Activated gamma-delta T cell treated with Interleukin-2 at 50 U/mL for 16 hours (primary cell): Measurements from ENCODE around the gene CRHR1.

Experiments used
- DNase-seq: peaks from one replicate; pipeline ENCODE4 v3.0.0-alpha.2; 2020

Gene CRHR1

DNA sequence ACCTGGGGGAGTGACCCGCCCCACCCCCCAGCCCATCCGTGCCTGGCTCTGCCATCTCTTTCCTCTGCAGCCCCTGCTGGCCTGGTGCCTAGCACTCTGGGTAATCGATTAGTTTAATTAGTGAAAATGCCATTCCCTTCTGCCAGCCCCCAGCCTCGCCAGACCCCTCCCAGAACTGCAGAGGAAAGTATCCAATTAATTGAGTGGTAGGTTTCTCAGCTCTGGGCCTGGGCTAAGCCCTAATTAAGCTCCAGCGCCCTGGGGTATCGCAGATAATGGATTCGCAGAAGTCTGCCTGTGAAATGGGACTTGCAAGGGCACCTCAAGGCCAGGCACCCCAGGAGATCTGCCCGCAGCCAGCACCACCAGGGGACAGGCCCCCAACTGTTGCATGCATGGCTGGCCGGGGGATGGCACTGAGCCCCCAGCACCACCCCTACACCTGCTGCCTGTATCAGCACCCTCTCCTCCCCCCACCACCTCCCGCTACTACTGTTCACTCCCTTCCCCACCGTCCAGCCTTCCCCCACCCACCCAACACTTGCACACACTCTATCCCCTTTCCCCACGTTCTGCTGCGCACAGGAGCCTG is 40.9 kb downstream of the CRHR1 start:
- no peak for DNase-seq

DNA sequence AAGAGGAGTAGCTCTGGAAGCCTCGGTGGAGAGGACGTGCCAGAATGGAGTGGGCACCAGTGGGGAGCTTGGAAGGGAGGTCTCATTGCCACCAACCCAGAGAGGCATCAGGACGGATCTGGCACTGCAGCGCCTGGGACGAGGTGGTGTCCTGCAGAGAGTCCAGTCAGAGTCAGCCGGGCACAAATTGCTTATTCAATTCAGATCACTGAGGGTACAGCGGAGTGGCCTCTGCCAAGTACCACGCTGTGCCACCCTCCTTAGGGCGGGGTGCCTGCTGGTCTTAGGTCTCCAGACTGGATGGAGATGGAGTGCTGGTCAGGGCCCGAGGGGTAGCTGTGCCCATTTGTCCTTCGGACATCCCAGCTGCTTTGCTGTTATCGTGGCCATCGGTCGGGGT is 41.7 kb downstream of the CRHR1 start:
- DNase-seq = no peak

- DNase-seq = no peak
Measured at GRCh38 chr17:45826919-45827588, 42.9 kb downstream of the CRHR1 start.

DNA sequence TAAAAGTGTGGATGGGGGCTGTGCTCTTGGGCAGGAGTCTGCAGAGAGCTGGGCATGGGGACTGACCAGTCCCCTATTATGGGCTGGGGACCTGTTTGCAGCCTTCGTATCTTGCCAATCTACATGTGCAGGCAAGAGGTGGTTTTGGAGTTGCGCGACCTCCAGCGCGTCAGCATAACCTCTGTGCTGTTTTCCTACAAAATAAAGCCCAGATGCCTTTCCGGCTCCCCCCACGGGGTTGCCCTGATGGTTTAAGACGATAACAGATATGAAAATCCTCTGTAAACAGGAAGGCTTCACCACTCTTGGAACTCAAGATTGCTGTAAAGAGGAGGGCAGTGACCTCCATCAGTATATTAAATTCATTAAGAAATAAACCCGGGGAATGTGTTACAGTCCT is 44.1 kb downstream of the CRHR1 start:
- DNase-seq = no peak

DNA sequence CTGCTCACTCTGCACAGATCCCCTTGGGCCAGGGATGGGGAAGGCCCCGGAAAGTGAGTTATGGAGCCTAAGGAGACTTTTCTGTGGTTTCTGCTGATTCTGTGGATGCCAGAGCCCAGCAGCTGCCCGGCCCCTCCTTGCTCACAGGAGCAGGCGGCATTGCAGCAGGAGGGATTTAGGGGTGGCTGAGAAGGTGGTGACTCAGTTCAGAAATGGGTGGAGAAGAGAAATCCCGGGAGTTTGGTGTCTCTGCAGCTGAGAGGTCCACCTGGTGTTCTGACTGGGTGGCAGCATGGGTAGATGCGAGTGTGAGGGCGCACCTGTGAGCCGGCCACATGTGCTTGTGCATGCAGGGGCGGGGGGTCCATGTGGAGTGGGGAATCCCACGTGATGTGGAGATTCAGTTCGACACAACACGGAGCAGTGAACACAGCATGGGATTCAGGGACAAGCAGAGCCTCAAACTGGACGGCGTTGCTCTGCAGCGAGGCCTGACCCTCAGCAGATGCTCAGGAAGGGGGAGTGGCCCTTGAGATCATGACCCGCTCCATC is 44.5 kb downstream of the CRHR1 start:
- DNase-seq = no peak

DNA sequence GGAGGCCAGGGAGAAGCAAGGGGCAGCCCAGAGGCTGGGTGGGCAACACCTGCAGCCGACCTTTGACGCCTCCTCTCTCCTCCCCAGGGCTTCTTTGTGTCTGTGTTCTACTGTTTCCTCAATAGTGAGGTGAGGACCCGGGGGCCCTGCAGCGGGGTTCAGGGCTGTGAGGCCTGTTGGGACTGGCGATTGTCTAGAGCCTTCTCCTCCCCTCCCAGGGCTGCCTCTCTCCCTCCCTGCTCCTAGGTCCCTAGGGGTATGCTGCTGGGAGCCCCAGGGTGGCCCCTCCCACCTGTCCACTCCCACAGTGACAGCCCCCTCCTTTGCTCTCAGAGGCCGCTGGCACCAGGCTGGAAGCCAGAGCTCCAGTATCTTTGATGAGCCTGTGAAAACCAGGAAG is 49.8 kb downstream of the CRHR1 start:
- DNase-seq = no peak

DNA sequence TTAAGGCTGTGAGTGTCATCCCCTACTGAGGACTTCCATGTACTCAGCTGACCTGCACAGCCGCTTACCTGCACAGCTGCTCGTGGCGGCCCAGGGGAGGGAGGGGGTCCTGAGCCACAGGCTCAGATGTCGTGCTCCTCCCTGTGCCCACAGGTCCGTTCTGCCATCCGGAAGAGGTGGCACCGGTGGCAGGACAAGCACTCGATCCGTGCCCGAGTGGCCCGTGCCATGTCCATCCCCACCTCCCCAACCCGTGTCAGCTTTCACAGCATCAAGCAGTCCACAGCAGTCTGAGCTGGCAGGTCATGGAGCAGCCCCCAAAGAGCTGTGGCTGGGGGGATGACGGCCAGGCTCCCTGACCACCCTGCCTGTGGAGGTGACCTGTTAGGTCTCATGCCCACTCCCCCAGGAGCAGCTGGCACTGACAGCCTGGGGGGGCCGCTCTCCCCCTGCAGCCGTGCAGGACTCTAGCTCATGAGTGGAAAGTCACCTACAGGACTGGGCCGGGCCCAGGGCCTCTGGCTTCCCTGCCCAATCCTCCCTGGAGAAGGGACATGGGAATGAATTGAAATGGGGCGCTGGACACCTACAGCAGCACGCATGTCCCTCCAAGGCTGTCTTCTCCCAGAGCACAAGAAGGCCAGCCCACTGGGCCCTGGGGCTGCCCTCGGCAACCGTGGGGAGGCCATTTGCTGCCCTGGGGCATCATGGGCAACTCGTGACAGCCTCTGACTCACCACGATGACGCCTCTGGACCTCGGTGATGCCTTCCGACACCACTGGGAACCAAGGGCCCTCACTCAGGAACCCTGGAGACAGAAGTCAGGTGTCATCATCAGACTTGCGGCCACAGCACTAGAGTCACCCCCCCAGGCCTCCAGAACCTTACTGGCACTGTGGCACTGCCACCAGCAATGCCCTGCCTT is 50.6 kb downstream of the CRHR1 start:
- DNase-seq = no peak

- no peak for DNase-seq
Measured at GRCh38 chr17:45835481-45835880, 51.4 kb downstream of the CRHR1 start.

- no peak for DNase-seq
Measured at GRCh38 chr17:45836047-45837044, 52.2 kb downstream of the CRHR1 start.

- DNase-seq = no peak
Measured at GRCh38 chr17:45837187-45837586, 53.1 kb downstream of the CRHR1 start.

GRCh38 chr17:45837603-45838002 is 53.5 kb downstream of the CRHR1 start:
- no peak for DNase-seq

DNA sequence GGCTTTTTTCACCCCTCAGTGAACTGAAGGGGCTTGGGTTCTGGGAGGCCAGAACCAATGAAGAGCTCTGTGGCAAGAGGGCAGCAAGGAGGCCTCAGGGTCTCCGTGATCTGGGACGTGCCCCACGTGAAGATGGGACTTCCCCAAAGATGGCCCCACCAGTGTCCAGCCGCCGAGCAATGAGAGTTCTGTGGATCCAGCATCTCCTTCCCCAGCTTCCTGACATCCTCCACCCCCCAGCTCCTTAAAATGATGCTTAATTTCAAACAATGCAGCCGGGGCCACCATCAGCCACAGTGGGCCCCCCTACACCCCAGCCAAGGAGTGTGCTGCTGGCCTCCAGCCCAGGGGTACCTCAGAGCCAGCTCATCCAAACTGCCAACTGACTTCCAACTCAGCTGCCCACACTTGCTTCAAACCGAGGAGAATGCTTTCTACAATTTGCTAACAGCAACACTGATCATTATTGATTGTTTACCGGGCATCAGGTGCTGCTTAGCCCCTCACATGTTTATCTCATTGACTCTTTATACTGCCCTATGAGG is 54.7 kb downstream of the CRHR1 start:
- no peak for DNase-seq

DNA sequence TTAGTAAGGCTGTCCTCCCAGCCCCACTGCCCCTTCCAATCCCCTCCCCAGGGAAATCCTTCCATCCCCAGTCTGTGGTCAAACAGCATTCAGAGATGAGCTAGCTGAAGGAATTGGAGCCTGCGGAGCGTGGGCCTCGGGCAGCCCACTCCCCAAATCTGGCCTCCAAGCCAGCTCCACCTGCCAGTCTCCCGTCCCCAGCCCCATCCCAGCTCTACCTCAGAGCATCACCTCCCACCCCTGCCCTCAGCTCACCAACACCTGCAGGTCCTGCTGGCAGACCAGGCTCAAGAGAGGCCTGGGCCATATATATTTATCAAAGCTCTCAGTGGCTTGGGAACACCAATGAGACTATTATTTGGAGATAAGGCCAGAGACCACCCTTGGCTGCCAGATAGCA is 55.3 kb downstream of the CRHR1 start:
- no peak for DNase-seq

DNA sequence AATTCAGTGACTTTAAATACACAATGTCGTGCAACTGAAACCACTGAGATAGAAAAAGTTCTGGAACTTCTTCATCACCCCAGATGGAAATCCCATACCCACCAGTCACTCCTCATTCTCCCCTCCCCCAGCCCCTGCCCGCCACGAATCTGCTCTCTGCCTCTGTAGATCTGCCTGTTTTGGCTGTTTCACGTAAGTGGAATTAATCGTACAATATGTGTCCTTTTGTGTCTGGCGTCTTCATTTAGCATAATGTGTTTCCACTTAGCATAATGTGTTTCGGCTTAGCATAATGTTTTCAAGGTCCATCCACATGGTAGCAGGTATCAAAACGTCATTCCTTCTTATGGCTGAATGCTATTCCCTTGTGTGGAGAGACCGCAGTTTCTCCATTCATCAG is 57.1 kb downstream of the CRHR1 start:
- no peak for DNase-seq

DNA sequence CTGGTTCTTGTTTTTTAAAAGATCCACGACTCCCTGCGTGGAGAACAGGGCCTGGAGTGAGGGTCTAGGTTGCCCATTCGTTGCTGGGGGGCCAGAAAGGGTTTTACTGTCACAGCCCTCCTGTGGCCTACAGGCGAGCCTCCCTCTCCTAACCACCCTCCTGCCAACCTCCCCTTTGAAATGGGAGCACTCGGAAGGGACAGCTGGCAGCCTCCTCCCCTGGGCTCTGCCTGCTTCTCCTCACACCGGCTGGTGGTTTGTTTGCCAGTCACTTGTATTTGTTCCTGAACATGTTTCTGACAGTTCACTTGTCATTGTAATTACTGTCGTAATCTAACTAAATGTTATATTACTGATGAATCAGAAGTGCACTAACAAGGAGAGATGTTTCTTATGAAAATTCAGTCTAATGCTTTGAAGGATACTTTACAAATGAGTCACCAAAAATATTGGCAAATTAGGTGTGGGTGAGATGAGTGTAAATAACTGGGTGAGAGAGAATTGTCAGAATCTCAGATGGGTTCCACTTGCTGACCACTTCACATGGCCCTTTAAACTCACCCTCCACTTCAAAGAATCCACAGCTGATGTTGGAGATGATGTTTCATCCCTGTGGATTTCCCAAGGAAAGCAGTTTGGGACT is 57.9 kb downstream of the CRHR1 start:
- no peak for DNase-seq

GRCh38 chr17:45843722-45844121 is 59.6 kb downstream of the CRHR1 start:
- DNase-seq = no peak

DNA sequence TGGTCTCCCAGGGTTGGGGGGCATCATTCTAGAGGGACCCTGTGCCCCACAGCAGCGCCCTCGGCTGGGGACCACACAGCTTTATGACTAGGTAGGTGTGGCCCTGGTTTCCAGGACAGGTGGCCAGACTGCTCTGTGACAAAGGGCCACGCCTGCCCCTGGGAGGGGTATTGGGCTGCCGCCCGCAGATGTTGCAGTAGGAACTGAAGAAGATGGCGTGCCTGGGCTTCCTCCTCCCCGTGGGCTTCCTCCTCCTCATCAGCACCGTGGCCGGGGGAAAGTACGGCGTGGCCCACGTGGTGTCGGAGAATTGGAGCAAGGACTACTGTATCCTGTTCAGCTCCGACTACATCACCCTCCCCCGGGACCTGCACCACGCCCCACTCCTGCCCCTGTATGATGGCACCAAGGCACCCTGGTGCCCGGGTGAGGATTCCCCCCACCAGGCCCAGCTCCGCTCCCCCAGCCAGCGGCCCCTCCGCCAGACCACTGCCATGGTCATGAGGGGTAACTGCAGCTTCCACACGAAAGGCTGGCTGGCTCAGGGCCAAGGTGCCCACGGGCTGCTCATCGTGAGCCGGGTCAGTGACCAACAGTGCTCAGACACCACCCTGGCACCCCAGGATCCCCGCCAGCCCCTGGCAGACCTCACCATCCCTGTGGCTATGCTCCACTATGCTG is 60.7 kb downstream of the CRHR1 start, which contains the start of gene SPPL2C:
Gene SPPL2C (plus strand): TSS at position 187 of the 681 bp plus-strand sequence. CDS start 26 bp downstream, at position 213.
- DNase-seq = no peak

DNA sequence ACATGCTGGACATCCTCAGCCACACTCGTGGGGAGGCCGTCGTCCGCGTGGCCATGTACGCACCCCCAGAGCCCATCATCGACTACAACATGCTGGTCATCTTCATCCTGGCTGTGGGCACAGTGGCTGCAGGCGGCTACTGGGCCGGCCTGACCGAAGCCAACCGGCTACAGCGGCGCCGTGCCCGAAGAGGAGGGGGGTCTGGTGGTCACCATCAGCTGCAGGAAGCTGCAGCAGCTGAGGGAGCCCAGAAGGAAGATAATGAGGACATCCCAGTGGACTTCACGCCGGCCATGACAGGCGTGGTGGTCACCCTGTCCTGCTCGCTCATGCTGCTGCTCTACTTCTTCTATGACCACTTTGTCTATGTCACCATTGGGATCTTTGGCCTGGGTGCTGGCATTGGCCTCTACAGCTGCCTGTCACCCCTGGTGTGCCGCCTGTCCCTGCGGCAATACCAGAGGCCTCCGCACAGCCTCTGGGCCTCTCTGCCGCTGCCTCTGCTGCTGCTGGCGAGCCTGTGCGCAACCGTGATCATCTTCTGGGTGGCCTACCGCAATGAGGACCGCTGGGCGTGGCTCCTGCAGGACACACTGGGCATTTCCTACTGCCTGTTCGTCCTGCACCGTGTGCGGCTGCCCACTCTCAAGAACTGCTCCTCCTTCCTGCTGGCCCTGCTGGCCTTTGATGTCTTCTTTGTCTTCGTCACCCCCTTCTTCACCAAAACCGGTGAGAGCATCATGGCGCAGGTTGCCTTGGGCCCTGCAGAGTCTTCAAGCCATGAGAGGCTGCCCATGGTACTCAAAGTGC is 61.5 kb downstream of the CRHR1 start:
- no peak for DNase-seq

DNA sequence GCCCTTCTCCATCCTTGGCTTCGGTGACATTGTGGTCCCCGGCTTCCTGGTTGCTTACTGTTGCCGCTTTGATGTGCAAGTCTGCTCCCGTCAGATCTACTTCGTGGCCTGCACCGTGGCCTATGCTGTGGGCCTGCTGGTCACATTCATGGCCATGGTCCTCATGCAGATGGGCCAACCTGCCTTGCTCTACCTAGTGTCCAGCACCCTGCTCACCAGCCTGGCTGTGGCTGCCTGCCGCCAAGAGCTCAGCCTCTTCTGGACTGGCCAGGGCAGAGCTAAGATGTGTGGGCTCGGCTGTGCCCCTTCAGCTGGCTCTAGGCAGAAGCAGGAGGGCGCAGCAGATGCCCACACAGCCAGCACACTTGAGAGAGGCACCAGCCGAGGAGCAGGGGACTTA is 62.1 kb downstream of the CRHR1 start:
- DNase-seq = no peak

DNA sequence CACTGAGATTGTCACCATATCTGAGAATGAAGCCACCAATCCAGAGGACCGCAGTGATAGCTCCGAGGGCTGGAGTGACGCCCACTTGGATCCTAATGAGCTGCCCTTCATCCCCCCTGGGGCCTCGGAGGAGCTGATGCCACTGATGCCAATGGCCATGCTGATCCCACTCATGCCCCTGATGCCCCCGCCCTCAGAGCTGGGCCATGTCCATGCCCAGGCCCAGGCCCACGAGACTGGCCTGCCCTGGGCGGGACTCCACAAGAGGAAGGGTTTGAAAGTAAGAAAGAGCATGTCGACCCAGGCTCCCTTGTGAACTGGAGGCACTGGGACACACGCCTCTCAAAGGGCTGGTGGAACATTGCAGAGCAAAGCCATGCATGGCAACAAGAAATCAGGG is 62.5 kb downstream of the CRHR1 start:
- no peak for DNase-seq
